SU-DHL-6 (cell line): Measurements from ENCODE around the gene GPALPP1.

Experiments used
- CTCF ChIP-seq: fragments of 200-600 bp; sonication (generic); IDR thresholded peaks from one replicate; pipeline ENCODE4 v1.5.1; 2017; ENCODE audit warnings: antibody characterized with exemption, mild to moderate bottlenecking, low read length, moderate library complexity; ENCODE audit not compliant: insufficient read depth, poor library complexity, severe bottlenecking
- EZH2phosphoT487 ChIP-seq: fragments of 200-600 bp; sonication (generic), shearing (Covaris generic); conservative IDR thresholded peaks from 2 replicates; pipeline ENCODE4 v1.6.1; 2018; ENCODE audit warnings: mild to moderate bottlenecking, antibody characterized with exemption, low read length, moderate library complexity, mixed read lengths

GRCh38 chr13:44954224-44954623 is 35.1 kb upstream of the GPALPP1 start:
- no peak for TF ChIP-seq CTCF
- no peak for TF ChIP-seq EZH2phosphoT487
